Kidney tubule cell (primary cell): ENCODE results near the gene RGS11.

Source experiments
- DNase-seq: peaks from one replicate; pipeline ENCODE4 v3.0.0-alpha.2; 2018; ENCODE audit warnings: low spot score

RGS11 gene

DNA sequence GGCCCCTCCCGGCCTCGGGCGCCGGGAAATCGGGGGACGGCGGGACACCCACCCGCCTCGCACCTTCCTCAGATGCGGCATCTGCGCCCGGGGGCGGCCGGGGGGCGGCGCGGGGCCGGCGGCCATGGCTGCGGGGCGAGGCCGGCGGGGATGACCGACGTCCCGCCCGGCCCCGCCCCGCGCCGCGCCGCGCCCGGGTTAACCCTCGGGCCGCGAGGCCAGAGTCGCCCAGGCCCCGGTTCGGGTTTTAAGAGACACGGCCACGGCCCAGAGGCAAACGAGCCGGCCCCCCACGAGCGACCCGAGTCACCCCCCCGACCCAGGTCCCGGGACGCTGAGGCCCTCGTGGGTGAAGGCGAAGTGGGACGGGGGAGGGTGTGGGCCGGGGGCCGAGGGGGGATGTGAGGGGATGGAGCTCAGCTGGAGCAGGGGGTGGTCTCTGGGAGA lies at the start of gene RGS11:
Gene RGS11 (minus strand): TSS at position 159 of the 447 bp plus-strand sequence. CDS start 33 bp downstream, at position 126.
- no peak for DNase-seq

DNA sequence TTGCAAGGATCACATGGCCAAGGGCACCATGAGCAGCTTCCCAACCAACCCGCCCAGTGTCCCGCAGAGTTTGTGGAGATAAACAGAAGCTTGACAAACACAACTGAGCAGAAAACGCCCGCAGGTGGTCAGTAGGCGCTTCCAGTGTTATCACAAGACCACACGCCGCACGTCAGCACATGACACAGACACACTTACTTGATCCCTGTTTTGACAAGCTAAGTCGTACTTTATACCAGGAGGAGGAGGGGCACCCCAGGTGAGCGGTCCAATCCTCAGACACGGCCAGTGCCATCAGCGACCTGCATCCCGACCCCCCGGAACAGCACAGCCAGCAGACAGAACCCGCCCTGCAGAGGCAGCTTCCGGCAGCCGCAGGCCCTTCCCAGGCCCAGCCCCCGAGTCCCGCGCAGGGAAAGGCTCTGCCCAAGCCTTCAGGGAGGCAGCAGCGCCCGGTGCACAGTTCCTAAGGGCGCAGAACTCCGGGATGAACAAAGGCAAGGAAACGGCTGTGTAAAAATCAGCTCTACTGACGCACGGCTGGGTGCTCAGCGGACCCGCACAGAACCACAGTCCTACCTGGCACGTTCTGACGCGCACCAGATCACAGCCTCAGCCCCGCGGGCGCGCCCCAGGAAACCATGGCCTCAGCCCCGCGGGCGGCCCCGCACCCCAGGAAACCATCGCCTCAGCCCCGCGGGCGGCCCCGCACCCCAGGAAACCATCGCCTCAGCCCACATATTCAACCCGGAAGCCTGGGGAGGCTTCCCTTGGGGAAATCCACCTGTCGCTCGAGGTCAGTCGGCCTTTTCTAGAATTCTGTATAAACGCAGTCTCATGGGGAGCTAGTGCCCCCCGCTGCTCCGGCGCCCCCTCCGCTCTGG lies 48.9 kb upstream of the RGS11 start:
- DNase-seq: peak; percentile 8

GRCh38 chr16:324201-324450 lies 48.4 kb upstream of the RGS11 start:
- DNase-seq: no peak

DNA sequence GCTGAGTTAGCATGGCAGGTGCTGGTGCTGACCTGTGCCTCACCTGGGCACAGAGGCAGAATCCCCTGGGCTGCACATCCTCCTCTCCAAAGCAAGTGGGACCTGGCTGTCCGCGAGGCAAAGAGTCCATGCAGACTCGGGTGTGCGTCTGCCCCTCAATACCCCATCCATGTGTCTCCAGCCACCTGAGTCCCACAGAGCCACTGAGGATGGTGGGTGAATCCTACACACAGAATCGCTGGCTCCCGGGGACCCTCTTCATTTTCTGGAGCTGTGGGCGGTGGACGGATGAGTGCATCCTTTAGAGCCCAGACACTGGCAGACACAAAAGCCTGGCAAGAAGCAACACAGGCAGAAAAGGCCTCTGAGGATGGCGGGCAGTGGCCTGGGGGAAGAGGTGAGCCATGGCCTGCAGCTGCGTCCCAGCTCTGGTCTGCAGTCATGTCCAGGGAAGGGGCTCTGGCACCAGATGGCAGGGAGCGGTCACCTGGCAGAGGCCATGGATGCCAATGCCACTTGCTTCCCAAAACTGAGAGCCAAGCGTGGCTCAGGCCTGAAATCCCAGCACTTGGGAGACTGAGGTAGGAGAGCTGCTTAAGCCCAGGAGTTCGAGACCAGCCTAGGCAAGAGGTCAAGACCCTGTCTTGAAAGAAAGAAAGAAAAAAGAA lies 46.9 kb upstream of the RGS11 start:
- no peak for DNase-seq

- DNase-seq: no peak
Observed at GRCh38 chr16:321532-321931, 45.8 kb upstream of the RGS11 start.

- DNase-seq: no peak
Observed at GRCh38 chr16:320206-320605, 44.5 kb upstream of the RGS11 start.

- no peak for DNase-seq
Observed at GRCh38 chr16:318628-319027, 42.9 kb upstream of the RGS11 start.

DNA sequence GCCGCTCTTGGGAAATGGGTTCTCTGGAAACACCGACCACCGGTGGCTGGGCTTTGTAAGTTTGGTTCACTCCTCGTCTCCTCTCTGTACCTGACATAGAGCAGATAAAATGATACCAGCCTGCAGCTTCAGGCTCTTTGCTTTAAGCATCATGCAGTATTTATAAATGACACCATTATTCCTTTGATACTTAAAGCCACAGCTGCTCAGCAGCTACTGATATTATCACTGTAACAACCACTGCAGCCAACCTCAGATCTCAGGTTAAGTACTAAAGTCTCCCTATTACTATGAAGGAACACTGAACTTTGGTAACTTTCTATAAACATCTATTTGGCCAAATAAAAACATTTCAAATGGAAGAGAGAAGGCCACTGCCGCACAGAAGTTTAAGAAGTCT lies 41.8 kb upstream of the RGS11 start:
- DNase-seq: no peak

DNA sequence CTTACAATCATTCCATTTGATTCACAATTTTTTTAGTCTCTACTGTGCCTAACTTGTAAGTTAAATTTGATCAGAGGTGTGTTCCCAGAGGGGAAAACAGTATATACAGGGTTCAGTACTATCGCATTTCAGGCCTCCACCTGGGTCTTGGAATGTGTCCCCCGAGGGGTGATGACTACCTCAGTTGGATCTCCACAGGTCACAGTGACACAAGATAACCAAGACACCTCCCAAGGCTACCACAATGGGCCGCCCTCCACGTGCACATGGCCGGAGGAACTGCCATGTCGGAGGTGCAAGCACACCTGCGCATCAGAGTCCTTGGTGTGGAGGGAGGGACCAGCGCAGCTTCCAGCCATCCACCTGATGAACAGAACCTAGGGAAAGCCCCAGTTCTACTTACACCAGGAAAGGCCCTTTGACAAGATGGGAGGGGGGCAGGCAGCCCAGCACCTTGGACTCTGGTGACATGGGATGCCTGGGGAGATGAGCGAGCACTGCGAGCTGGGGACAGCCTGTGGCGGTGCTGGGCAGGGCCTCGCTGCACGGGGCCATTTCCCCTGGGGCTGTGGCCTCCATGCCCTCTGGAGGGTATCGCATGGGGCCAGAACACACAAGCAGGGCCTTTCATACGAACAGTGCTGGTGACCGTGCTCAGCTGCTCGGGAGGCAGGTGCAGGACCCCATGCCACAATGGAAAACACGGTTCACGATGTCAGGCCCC lies 41.2 kb upstream of the RGS11 start:
- no peak for DNase-seq

- DNase-seq: no peak
Observed at GRCh38 chr16:314795-315299, 39.1 kb upstream of the RGS11 start.

- DNase-seq: no peak
Observed at GRCh38 chr16:314351-314750, 38.6 kb upstream of the RGS11 start.

DNA sequence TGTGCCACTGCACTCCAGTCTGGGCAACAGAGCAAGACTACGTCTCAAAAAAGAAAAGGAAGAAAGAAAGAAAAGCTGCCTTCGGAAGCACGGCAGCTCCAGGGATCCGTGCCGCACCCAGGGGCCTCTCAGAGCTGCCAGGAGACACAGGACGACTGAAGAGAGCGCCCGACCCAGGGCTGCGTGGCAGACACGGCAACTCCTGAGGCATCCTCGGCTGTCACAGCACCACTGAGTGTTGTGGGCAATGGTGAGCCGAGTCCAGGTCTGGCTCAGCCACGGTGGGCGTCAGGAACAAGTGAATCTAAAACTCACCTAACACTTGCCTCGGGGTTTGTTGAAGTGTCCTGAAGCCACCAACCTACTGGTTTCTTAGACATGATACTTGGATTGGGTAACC lies 36.0 kb upstream of the RGS11 start:
- DNase-seq: no peak

- DNase-seq: no peak
Observed at GRCh38 chr16:309476-309875, 33.7 kb upstream of the RGS11 start.

DNA sequence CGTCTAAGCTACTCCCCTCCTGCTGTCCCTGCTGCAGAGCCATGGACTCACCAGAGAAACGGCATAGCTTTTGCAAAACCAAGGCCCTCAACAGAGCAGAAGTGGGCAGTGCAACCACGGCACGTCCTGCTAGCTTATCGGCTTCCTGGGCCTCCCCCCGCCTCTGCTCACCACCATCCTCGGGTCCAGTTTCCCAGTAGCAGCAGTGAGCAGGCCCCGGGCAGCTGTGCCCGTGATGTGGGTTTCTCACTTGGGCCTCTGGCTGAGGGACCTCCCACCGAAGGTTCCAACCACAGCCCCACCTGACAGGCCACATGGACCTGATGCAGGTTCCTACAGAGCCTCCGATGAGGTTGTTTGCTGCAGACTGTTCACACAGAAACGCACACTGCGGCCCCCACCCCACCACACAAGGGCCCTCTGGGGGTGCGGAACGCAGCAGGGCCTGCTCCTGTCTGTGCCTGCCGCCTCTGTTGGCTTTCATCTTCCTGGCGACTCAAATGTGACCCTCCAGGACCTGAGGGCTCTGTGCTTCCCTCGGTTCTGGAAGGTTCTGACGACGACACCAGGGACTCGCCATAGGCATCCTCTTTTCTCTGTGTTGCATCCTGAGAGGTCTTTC lies 32.1 kb upstream of the RGS11 start:
- no peak for DNase-seq

GRCh38 chr16:306911-307370 lies 31.2 kb upstream of the RGS11 start:
- DNase-seq: no peak

- no peak for DNase-seq
Observed at GRCh38 chr16:305916-306626, 30.3 kb upstream of the RGS11 start.

DNA sequence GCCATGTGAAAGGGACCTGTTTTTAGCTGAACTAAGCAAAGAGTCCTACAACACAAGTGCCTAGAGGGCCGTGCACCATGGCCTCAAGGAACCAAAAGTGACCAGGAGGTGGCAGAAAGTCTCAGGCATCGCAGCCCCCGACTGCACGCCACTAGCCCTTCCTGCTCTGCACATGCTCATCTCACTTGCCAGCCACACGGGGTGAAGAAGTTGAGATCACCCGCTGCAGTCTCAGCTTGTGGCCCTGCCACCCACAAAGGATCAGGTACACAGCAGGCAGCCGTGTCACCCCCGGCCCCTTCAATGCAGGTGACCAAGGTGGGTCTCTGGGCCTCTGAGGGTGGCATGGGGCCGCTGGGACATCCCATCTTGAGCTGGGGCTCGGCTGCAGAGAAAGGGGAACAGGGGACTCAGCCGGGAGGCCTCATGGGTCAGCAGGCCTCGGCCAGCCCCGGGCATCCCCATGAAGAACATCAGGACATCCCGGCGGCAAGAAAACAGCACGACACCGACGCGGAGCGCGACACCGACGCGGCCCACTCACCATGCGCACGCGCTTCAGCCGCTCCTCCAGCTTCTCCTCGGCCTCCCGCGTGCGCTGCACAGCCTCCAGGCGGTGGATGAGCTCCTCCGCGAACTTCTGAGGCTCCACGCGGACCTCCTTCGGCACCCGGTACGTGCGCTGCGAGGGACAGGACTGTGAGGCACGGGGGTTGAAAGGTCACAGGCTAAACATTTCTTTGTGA lies 28.2 kb upstream of the RGS11 start:
- DNase-seq: no peak

DNA sequence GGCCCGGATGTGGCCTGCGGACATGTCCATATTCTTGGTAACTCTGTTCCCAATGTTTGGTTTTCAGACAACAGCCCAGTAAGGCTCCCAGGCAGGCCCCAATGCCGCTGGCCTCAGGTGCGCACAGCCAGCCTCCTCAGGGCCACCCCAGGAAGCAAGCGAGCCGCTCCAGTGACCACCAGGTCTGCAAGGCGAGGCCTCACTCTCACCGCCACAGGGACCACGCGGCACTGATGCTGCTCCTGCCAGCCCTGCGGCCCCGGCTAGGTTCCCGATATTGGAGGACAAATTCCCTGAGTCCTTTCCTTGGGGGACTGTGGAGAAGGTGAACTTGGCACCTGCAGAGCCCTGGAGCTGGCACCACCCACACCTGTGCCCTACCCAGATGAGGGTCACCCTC lies 26.2 kb upstream of the RGS11 start:
- no peak for DNase-seq

- DNase-seq: no peak
Observed at GRCh38 chr16:301235-301634, 25.5 kb upstream of the RGS11 start.

GRCh38 chr16:297832-298231 lies 22.1 kb upstream of the RGS11 start:
- no peak for DNase-seq
